ENCODE data around the gene EML6. TPM values are rescaled to one million over a fixed set of nuclear protein-coding genes. Genes with fewer than 3 reads are reported as not detected.

EML6 gene
- total and polyA plus RNA-seq, 2 of the 13 experiments (the other 11 are each of a cell fraction or from before 2014, with no cell fraction given) = 17.2 to 32.4 TPM

- no peaks in the 10 kb centered on the region for H3K79me2 ChIP-seq (ENCODE audit: insufficient read depth, low read length)
- no peaks in the 10 kb centered on the region for H3K9me3 ChIP-seq (ENCODE audit: low read length)
- in situ Hi-C loops (cut with HindIII; ENCODE audit: extremely low pct_ligation_motif_present, low pct_unique_long_range_greater_than_20kb) = loop anchor here (5.0 kb wide), 1 partner anchor 266 kb away; no protein-coding TSS in a partner anchor
- H3K4me3 ChIP-seq (replicated peaks in 1 of 3; ENCODE audit: insufficient read depth in 1 of 3, low read depth in 2 of 3, low read length in 3 of 3) = no peak overlapping the region
- no peak for FAIRE-seq
- no peak overlapping the region for H3K9ac ChIP-seq (ENCODE audit: insufficient read depth, low read depth, low read length)
- no peak overlapping the region for H3K4me2 ChIP-seq (ENCODE audit: low read depth, low read length)
- BruUV-seq (replicated peaks) = no TSS peak
- 88% methylated on average over 3 of the region's 3 CpGs for WGBS (ENCODE audit: low lambda C conversion rate)
- no peak overlapping the region for H3K27ac ChIP-seq (ENCODE audit: extremely low read length, insufficient read depth, low read length)
- no peaks in the 10 kb centered on the region for H3K36me3 ChIP-seq (replicated peaks in 1 of 2; ENCODE audit: control insufficient read depth in 1 of 2, insufficient read depth in 2 of 2, low read length in 2 of 2)
- H3K27me3 ChIP-seq (ENCODE audit: control insufficient read depth in 1 of 2, insufficient read depth in 2 of 2, low read length in 2 of 2) = no peaks in the 10 kb centered on the region
- H3K4me1 ChIP-seq (ENCODE audit: insufficient read depth, low read length) = peaks cover 24% of the 10 kb centered on the region
- no peaks in the 10 kb centered on the region for H4K20me1 ChIP-seq (ENCODE audit: insufficient read depth, low read length)
- ATAC-seq = no peak
- no peak overlapping the region for H2AFZ ChIP-seq (ENCODE audit: low read length)
- no peak for TF ChIP-seq DR1 (CRISPR knock-in tag; IDR thresholded peaks at IDR 0.05)
- no peak for TF ChIP-seq RNF2 (conservative IDR thresholded peaks at IDR 0.05; ENCODE audit: low read depth)
- TF ChIP-seq TRAFD1 (CRISPR knock-in tag; IDR thresholded peaks at IDR 0.05; ENCODE audit: borderline replicate concordance) = no peak
- no peak for TF ChIP-seq HNRNPUL1 (IDR thresholded peaks at IDR 0.05; ENCODE audit: low read depth, low read length)
- TF ChIP-seq ZNF543 (CRISPR knock-in tag; IDR thresholded peaks at IDR 0.05) = no peak
- ChIA-PET CTCF (ENCODE audit: low intra/inter-chr PET ratio, low total read pairs) (no interaction called here), POLR2A (no interaction called here)
- no peak for DNase-seq (ENCODE audit: low spot score)
- intact Hi-C loops (cut with micrococcal nuclease; ENCODE audit: unreplicated experiment) = no loop called here
Measured at GRCh38 chr2:54906716-54907115, 183.3 kb downstream of the EML6 start.

GRCh38 chr2:54907663-54908062 lies 184.2 kb downstream of the EML6 start:
- ATAC-seq = no peak
- FAIRE-seq = no peak
- TF ChIP-seq SNAPC4 (CRISPR knock-in tag; IDR thresholded peaks at IDR 0.05) (no peak), ZNF557 (CRISPR knock-in tag; IDR thresholded peaks at IDR 0.05) (no peak), ZNF274 (CRISPR knock-in tag; IDR thresholded peaks at IDR 0.05) (no peak), ZNF33B (CRISPR knock-in tag; IDR thresholded peaks at IDR 0.05) (no peak)
- no peak for DNase-seq (ENCODE audit: low spot score)
- intact Hi-C loops (cut with micrococcal nuclease; ENCODE audit: unreplicated experiment) (no loop called here), in situ Hi-C loops (cut with HindIII; ENCODE audit: extremely low pct_ligation_motif_present, low pct_unique_long_range_greater_than_20kb) (loop anchor here (5.0 kb wide), 1 partner anchor 265 kb away; no protein-coding TSS in a partner anchor)
- Histone ChIP-seq H3K9ac (ENCODE audit: insufficient read depth, low read depth, low read length) (no peak overlapping the region), H4K20me1 (ENCODE audit: insufficient read depth, low read length) (no peaks in the 10 kb centered on the region), H3K27ac (ENCODE audit: extremely low read length, insufficient read depth, low read length) (no peak overlapping the region), H3K4me1 (ENCODE audit: insufficient read depth, low read length) (peaks cover 23% of the 10 kb centered on the region), H3K79me2 (ENCODE audit: insufficient read depth, low read length) (no peaks in the 10 kb centered on the region), H3K4me2 (ENCODE audit: low read depth, low read length) (no peak overlapping the region), H3K9me3 (ENCODE audit: low read length) (no peaks in the 10 kb centered on the region), H3K27me3 (ENCODE audit: control insufficient read depth in 1 of 2, insufficient read depth in 2 of 2, low read length in 2 of 2) (no peaks in the 10 kb centered on the region), H2AFZ (ENCODE audit: low read length) (no peak overlapping the region), H3K4me3 (replicated peaks in 1 of 3; ENCODE audit: insufficient read depth in 1 of 3, low read depth in 2 of 3, low read length in 3 of 3) (no peak overlapping the region), H3K36me3 (replicated peaks in 1 of 2; ENCODE audit: control insufficient read depth in 1 of 2, insufficient read depth in 2 of 2, low read length in 2 of 2) (no peaks in the 10 kb centered on the region)
- ChIA-PET POLR2A (no interaction called here), CTCF (ENCODE audit: low intra/inter-chr PET ratio, low total read pairs) (no interaction called here)
- BruUV-seq (replicated peaks) = no TSS peak
- 94% methylated on average over 1 of the region's 1 CpG for WGBS (ENCODE audit: low lambda C conversion rate)
